SK-N-MC (cell line): ENCODE data around the gene AGAP1.

Experiments
- DNase-seq: peaks from one replicate; pipeline ENCODE4 v3.0.0-alpha.2; 2011; ENCODE audit warnings: low read depth, low spot score
- H3K27ac ChIP-seq: fragments of 200-600 bp; sonication (generic); 2 replicates; pipeline ENCODE4 v1.5.1; 2016; ENCODE audit warnings: mixed run types
- H3K36me3 ChIP-seq: fragments of 200-600 bp; sonication (generic); 2 replicates; pipeline ENCODE4 v1.6.1; 2017; ENCODE audit warnings: antibody characterized with exemption, low read length, mixed read lengths; ENCODE audit not compliant: insufficient read depth
- H3K4me3 ChIP-seq: fragments of 200-600 bp; sonication (generic); 2 replicates; pipeline ENCODE4 v1.5.1; 2016
- H3K9ac ChIP-seq: fragments of 200-600 bp; sonication (generic); 2 replicates; pipeline ENCODE4 v1.8.0; 2017; ENCODE audit warnings: mixed run types, mixed read lengths; ENCODE audit not compliant: insufficient read length
- H3K9me3 ChIP-seq: fragments of 200-600 bp; sonication (generic); 2 replicates; pipeline ENCODE4 v1.6.1; 2017; ENCODE audit warnings: low read depth, mild to moderate bottlenecking, antibody characterized with exemption, low read length, moderate library complexity, mixed read lengths
- EZH2 ChIP-seq: fragments of 200-600 bp; sonication (generic); IDR thresholded peaks from one replicate; pipeline ENCODE4 v1.6.1; 2017; ENCODE audit warnings: antibody characterized with exemption
- FOXP2 ChIP-seq: optimal IDR thresholded peaks from 2 replicates; pipeline ENCODE3; 2011; ENCODE audit warnings: mild to moderate bottlenecking, moderate library complexity; ENCODE audit not compliant: insufficient read depth; ENCODE audit errors: extremely low read length, control extremely low read depth
- POLR2AphosphoS5 ChIP-seq: IDR thresholded peaks from 2 replicates; pipeline ENCODE4 v1.6.1; 2012; ENCODE audit warnings: mild to moderate bottlenecking, low read depth, low read length, borderline replicate concordance

Gene AGAP1

GRCh38 chr2:236166796-236167296, 673.0 kb downstream of the AGAP1 start:
- Histone ChIP-seq H3K27ac (no peak overlapping the region), H3K4me3 (peak overlapping the region; percentile 80)
- no peak for DNase-seq

GRCh38 chr2:236167297-236168109, 673.7 kb downstream of the AGAP1 start:
- TF ChIP-seq POLR2AphosphoS5 (no peak), FOXP2 (no peak), EZH2 (no peak)
- H3K4me3 ChIP-seq, result peak overlapping the region; percentile 80
- H3K36me3 ChIP-seq, result no peaks in the 10 kb centered on the region
- no peak overlapping the region for H3K27ac ChIP-seq
- no peak for DNase-seq
- H3K9me3 ChIP-seq, result no peaks in the 10 kb centered on the region
- no peak overlapping the region for H3K9ac ChIP-seq

More at GRCh38 chr2:236166796-236167296, 673.0 kb downstream of the AGAP1 start:
- TF ChIP-seq EZH2 (no peak), POLR2AphosphoS5 (no peak), FOXP2 (no peak)
- Histone ChIP-seq H3K36me3 (no peaks in the 10 kb centered on the region), H3K9ac (no peak overlapping the region), H3K9me3 (no peaks in the 10 kb centered on the region)

- H3K36me3 ChIP-seq, result no peaks in the 10 kb centered on the region
- H3K4me3 ChIP-seq, result peak within 1 kb of the TSS; percentile 80
- no peak for DNase-seq
- H3K9ac ChIP-seq, result no peak within 1 kb of the TSS
- H3K9me3 ChIP-seq, result no peaks in the 10 kb centered on the region
- H3K27ac ChIP-seq, result no peak within 1 kb of the TSS
- no peak for TF ChIP-seq POLR2AphosphoS5
- TF ChIP-seq EZH2, result no peak
- TF ChIP-seq FOXP2, result no peak
Observed at GRCh38 chr2:236168110-236169080, 674.6 kb downstream of the AGAP1 start, which contains the start of gene GBX2. GBX2 (minus strand) TSS chr2:236168386; CDS start chr2:236167971, 415 bp downstream.

GRCh38 chr2:236169151-236169721, 675.4 kb downstream of the AGAP1 start:
- Histone ChIP-seq H3K9ac (no peak overlapping the region), H3K4me3 (peak overlapping the region; percentile 80), H3K9me3 (no peaks in the 10 kb centered on the region), H3K36me3 (no peaks in the 10 kb centered on the region), H3K27ac (no peak overlapping the region)
- no peak for DNase-seq
- peak; percentile 34 for TF ChIP-seq EZH2
- TF ChIP-seq POLR2AphosphoS5, result no peak
- no peak for TF ChIP-seq FOXP2

GRCh38 chr2:236169741-236170589, 676.1 kb downstream of the AGAP1 start:
- no peak for TF ChIP-seq EZH2
- TF ChIP-seq POLR2AphosphoS5, result no peak
- no peak for TF ChIP-seq FOXP2
- Histone ChIP-seq H3K36me3 (no peaks in the 10 kb centered on the region), H3K9ac (no peak overlapping the region), H3K27ac (no peak overlapping the region), H3K9me3 (no peaks in the 10 kb centered on the region), H3K4me3 (peak overlapping the region; percentile 80)
- DNase-seq, result no peak

- no peak for DNase-seq
- Histone ChIP-seq H3K9ac (no peak overlapping the region), H3K4me3 (peak overlapping the region; percentile 80), H3K9me3 (no peaks in the 10 kb centered on the region), H3K36me3 (no peaks in the 10 kb centered on the region), H3K27ac (no peak overlapping the region)
- TF ChIP-seq EZH2 (no peak), FOXP2 (no peak), POLR2AphosphoS5 (no peak)
Observed at GRCh38 chr2:236170590-236171165, 676.8 kb downstream of the AGAP1 start.

- no peak overlapping the region for H3K27ac ChIP-seq
- H3K4me3 ChIP-seq, result peak overlapping the region; percentile 71
- no peaks in the 10 kb centered on the region for H3K9me3 ChIP-seq
- no peak for TF ChIP-seq POLR2AphosphoS5
- TF ChIP-seq FOXP2, result no peak
- TF ChIP-seq EZH2, result no peak
- no peak for DNase-seq
- H3K36me3 ChIP-seq, result no peaks in the 10 kb centered on the region
- H3K9ac ChIP-seq, result no peak overlapping the region
Observed at GRCh38 chr2:236171181-236171679, 677.4 kb downstream of the AGAP1 start.
